Keratinocyte (primary cell): ENCODE data around the gene LHPP. TPM values are rescaled to one million over a fixed set of nuclear protein-coding genes. Genes with fewer than 3 reads are reported as not detected.

Experiments
- DNase-seq: peaks from one replicate; pipeline ENCODE4 v3.0.0-alpha.2; 2011; ENCODE audit warnings: low read depth, missing footprints, low spot score
- FAIRE-seq: peaks from 2 replicates; lab custom pipeline; 2011; peaks lifted over from hg19 to GRCh38; lab: Jason Lieb, UNC
- H2AFZ ChIP-seq: 2 replicates; pipeline ENCODE4 v1.6.0; 2012; ENCODE audit warnings: low read length, control low read depth, inconsistent platforms; ENCODE audit not compliant: control insufficient read depth
- H3K27ac ChIP-seq: 2 replicates; pipeline ENCODE4 v1.5.1; 2011; ENCODE audit warnings: low read length; ENCODE audit not compliant: control insufficient read depth, insufficient read depth
- H3K27me3 ChIP-seq: 3 replicates; pipeline ENCODE4 v1.6.0; 2011; ENCODE audit warnings: low read length; ENCODE audit not compliant: control insufficient read depth, insufficient read depth; ENCODE audit errors: extremely low read depth
- H3K36me3 ChIP-seq, 2 experiments: 2 replicates in 1 of 2; 3 replicates in 1 of 2; pipeline ENCODE4 v1.5.1; 2011; ENCODE audit warnings: low read length in 2 of 2, mild to moderate bottlenecking in 1 of 2; ENCODE audit not compliant: control insufficient read depth in 2 of 2, insufficient read depth in 2 of 2; ENCODE audit errors: extremely low read depth in 1 of 2
- H3K4me1 ChIP-seq: 3 replicates; pipeline ENCODE4 v1.5.1; 2011; ENCODE audit warnings: low read length; ENCODE audit not compliant: control insufficient read depth, insufficient read depth; ENCODE audit errors: extremely low read depth
- H3K4me2 ChIP-seq: 3 replicates; pipeline ENCODE4 v1.6.0; 2011; ENCODE audit warnings: low read depth, low read length; ENCODE audit not compliant: control insufficient read depth, insufficient read depth; ENCODE audit errors: extremely low read depth
- H3K4me3 ChIP-seq, 3 experiments: fragments of 200-600 bp in 1 of 3; sonication (generic) in 1 of 3; 2 replicates in 2 of 3; 3 replicates in 1 of 3; pipeline ENCODE4 v1.5.1; 2011 to 2016; ENCODE audit warnings: low read length in 3 of 3, mild to moderate bottlenecking in 3 of 3, control low read depth in 2 of 3, inconsistent platforms in 1 of 3, low read depth in 1 of 3, mixed read lengths in 1 of 3, mixed run types in 1 of 3, moderate library complexity in 1 of 3; ENCODE audit not compliant: control insufficient read depth in 2 of 3, insufficient read depth in 2 of 3; ENCODE audit errors: extremely low read depth in 1 of 3
- H3K79me2 ChIP-seq: 2 replicates; pipeline ENCODE4 v1.6.0; 2012; ENCODE audit warnings: low read length; ENCODE audit not compliant: control insufficient read depth, insufficient read depth
- H3K9ac ChIP-seq: 3 replicates; pipeline ENCODE4 v1.6.0; 2011; ENCODE audit warnings: low read length; ENCODE audit not compliant: control insufficient read depth, insufficient read depth; ENCODE audit errors: extremely low read depth
- H3K9me1 ChIP-seq: 3 replicates; pipeline ENCODE4 v1.6.0; 2011; ENCODE audit warnings: low read length; ENCODE audit not compliant: control insufficient read depth, insufficient read depth; ENCODE audit errors: extremely low read depth
- H3K9me3 ChIP-seq: 2 replicates; pipeline ENCODE4 v1.5.1; 2012; ENCODE audit warnings: low read depth, low read length; ENCODE audit not compliant: control insufficient read depth
- H4K20me1 ChIP-seq: 3 replicates; pipeline ENCODE4 v1.6.0; 2011; ENCODE audit warnings: low read length; ENCODE audit not compliant: control insufficient read depth, insufficient read depth; ENCODE audit errors: extremely low read depth
- CTCF ChIP-seq, 3 experiments: IDR thresholded peaks in 1 of 3; conservative IDR thresholded peaks in 1 of 3; optimal IDR thresholded peaks in 1 of 3; 2 replicates in 2 of 3; 3 replicates in 1 of 3; pipeline versions ENCODE3 to v1.5.1; 2011; ENCODE audit warnings: low read length in 3 of 3, mild to moderate bottlenecking in 3 of 3, moderate library complexity in 2 of 3, control low read depth in 1 of 3, inconsistent platforms in 1 of 3; ENCODE audit not compliant: insufficient read depth in 2 of 3; ENCODE audit errors: extremely low read depth in 1 of 3
- EZH2 ChIP-seq: IDR thresholded peaks from one replicate; pipeline ENCODE4 v1.6.1; 2012; ENCODE audit warnings: inconsistent platforms, mild to moderate bottlenecking, low read length, moderate library complexity
- dilution Hi-C: fragments of 300-500 bp; cut with MboI; formaldehyde crosslinking; loops from one replicate; pipeline ENCODE4 v1.7.0; 2020; ENCODE audit warnings: low sequenced_read_pairs; ENCODE audit not compliant: extremely low pct_ligation_motif_present
- polyA plus RNA-seq, 5 experiments: library from polyadenylated mRNA; depleted of rRNA in 3 of 5; stranded (reverse) in 3 of 5; stranded (forward) in 1 of 5; unstranded in 1 of 5; fragments of >200 nt; gene quantifications; 1 replicate in 1 of 5; 2 replicates in 3 of 5; 3 replicates in 1 of 5; pipeline versions ENCODE4 v1.2.1 to v1.2.3, GENCODE V29; 2011 to 2012; ENCODE audit warnings: missing spikeins in 2 of 5, low read depth in 1 of 5, low replicate concordance in 1 of 5

LHPP gene
- polyA plus RNA-seq, 1 donor (not counting 4 experiments of a cell fraction or from before 2014, with no cell fraction given) = 13.1 TPM

DNA sequence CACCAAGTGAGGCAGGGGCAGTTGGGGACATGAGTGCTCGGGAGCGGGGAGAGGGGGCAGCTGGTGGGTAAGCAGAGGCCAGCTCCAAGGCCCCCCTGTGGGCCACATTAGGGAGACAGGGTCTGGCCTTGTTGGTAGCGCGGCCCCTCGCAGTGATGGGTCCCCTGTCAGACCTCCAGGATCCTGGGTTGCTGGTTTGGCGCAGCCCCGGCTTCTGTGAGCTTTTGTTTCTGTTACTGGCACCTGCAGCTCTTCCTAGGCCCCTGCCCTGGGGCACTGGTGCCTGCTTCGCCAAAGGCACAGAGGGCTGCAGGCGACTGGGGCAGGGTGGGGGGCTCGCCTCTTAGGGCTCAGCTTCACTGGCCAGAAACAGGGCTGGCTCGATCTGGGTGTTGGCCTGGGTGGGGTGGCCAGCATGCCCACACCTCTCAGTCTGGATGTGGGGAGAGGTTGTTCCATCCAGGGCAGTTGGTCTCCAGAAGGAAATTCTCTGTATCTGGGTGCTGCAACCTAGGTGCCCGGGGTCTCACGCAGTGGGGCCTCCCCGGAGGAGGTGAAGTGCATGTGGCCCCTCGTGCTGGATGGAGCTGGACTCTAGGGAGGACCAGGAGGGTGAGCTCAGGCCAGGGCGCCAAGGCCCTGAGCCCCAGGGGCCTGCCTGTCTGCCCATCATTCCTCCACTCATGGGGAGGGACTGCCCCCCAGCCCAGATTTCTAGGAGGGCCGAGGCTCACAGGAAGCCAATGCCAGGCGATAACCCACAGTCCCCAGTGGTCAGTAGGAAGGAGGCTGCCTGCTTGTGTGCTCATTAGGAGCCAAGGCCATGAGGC lies 138.6 kb downstream of the LHPP start:
- Histone ChIP-seq H3K9me1 (no peaks in the 10 kb centered on the region), H3K79me2 (no peaks in the 10 kb centered on the region), H3K9ac (no peak overlapping the region), H3K27me3 (peaks cover 3% of the 10 kb centered on the region), H4K20me1 (no peaks in the 10 kb centered on the region), H3K27ac (no peak overlapping the region), H3K36me3 (no peaks in the 10 kb centered on the region), H2AFZ (no peak overlapping the region), H3K9me3 (no peaks in the 10 kb centered on the region), H3K4me2 (no peak overlapping the region), H3K4me1 (no peaks in the 10 kb centered on the region), H3K4me3 (no peak overlapping the region)
- TF ChIP-seq CTCF (optimal IDR thresholded peaks at IDR 0.05 in 1 of 3, IDR thresholded peaks at IDR 0.05 in 1 of 3, conservative IDR thresholded peaks at IDR 0.05 in 1 of 3; ENCODE audit: extremely low read depth in 1 of 3, insufficient read depth in 2 of 3, low read length in 3 of 3) = no peak
- no peak for TF ChIP-seq EZH2
- dilution Hi-C loops = no loop called here
- DNase-seq (no peak), FAIRE-seq (no peak)

DNA sequence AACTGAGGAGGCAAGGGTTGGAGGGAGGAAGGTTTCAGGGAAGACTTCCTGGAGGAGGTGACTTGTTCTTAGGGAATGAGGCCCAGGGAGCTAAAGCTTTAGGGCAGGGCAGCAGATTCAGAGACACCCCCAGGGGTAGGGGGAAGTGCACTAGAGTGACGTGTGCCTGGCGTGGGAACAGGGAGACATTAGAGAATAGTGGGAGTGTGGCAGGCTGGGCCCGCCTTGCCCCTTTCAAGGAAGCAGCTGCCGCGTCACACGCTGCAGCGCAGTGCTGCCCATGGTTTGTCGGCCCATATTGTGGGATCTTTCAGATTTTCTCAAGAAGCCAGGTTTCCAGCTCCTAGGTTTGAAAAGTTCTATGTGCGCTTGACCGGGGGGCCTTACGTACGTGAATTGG lies 139.4 kb downstream of the LHPP start:
- dilution Hi-C loops = no loop called here
- Histone ChIP-seq H3K4me1 (no peaks in the 10 kb centered on the region), H3K9me3 (no peaks in the 10 kb centered on the region), H3K4me2 (no peak overlapping the region), H2AFZ (no peak overlapping the region), H3K79me2 (no peaks in the 10 kb centered on the region), H4K20me1 (no peaks in the 10 kb centered on the region), H3K27me3 (peaks cover 3% of the 10 kb centered on the region), H3K9me1 (no peaks in the 10 kb centered on the region), H3K27ac (no peak overlapping the region), H3K4me3 (no peak overlapping the region), H3K9ac (no peak overlapping the region), H3K36me3 (no peaks in the 10 kb centered on the region)
- no peak for TF ChIP-seq CTCF (optimal IDR thresholded peaks at IDR 0.05 in 1 of 3, IDR thresholded peaks at IDR 0.05 in 1 of 3, conservative IDR thresholded peaks at IDR 0.05 in 1 of 3; ENCODE audit: extremely low read depth in 1 of 3, insufficient read depth in 2 of 3, low read length in 3 of 3)
- DNase-seq = no peak
- no peak for FAIRE-seq
